ENCODE measurements around the gene PDE2A.

DNA sequence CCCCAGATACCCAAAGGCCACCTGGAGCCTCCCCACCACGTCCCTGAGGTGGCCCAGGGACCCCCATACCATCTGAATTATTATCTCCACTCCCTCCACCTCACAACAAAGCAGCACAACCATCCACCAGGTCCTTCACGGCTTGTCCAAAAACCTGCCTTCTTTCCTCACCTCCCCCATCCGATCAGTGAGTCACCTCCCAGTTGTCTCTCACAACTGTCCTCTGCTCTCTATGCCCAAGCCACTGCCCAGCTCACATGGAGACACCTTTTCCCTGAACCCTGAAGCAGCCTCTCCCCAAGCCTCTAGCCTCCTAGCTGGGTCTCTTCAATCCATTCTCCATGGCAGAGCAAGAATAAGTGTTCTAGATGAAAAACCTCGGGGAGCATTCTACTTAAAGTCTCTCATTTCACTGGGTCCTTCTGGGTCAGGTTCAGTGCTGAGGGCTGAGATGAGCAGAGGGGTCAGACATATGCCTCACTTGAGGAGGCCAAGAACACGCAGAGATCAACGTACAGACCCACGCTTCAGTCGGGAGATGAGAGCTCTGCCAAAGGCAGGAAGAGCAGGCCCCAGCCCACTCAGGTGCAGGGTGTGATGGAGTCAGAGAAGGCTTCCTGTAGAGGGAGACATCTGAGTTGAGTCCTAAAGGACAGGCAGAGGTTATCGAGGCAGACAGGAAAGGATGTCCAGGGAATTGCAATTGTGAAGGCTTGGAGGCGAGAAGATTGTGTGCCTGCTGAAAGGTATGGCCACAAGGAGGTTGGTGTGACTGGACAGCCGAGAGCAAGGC, 74.7 kb downstream of the PDE2A start:
- TF ChIP-seq, protein P1, sequence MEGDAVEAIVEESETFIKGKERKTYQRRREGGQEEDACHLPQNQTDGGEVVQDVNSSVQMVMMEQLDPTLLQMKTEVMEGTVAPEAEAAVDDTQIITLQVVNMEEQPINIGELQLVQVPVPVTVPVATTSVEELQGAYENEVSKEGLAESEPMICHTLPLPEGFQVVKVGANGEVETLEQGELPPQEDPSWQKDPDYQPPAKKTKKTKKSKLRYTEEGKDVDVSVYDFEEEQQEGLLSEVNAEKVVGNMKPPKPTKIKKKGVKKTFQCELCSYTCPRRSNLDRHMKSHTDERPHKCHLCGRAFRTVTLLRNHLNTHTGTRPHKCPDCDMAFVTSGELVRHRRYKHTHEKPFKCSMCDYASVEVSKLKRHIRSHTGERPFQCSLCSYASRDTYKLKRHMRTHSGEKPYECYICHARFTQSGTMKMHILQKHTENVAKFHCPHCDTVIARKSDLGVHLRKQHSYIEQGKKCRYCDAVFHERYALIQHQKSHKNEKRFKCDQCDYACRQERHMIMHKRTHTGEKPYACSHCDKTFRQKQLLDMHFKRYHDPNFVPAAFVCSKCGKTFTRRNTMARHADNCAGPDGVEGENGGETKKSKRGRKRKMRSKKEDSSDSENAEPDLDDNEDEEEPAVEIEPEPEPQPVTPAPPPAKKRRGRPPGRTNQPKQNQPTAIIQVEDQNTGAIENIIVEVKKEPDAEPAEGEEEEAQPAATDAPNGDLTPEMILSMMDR (IDR thresholded peaks at IDR 0.05; ENCODE audit: insufficient read depth, low read depth, low read length), result no peak
- TF ChIP-seq EZH2 (IDR thresholded peaks at IDR 0.05; ENCODE audit: insufficient read depth, low read length), result no peak

Measured in astrocyte (in vitro differentiated cells and primary cell).